Islet precursor cell (in vitro differentiated cells): Measurements from ENCODE around the gene FOXR1.

Source experiments
- DNase-seq: peaks from one replicate; pipeline ENCODE4 v3.0.0-alpha.2; 2018

The FOXR1 gene

GRCh38 chr11:119028346-119029068 lies 56.9 kb downstream of the FOXR1 start:
- no peak for DNase-seq

- DNase-seq, result no peak
Measured at GRCh38 chr11:119029069-119029339, 57.4 kb downstream of the FOXR1 start.

GRCh38 chr11:119029340-119030028 lies 57.9 kb downstream of the FOXR1 start:
- DNase-seq, result peak; percentile 67

DNA sequence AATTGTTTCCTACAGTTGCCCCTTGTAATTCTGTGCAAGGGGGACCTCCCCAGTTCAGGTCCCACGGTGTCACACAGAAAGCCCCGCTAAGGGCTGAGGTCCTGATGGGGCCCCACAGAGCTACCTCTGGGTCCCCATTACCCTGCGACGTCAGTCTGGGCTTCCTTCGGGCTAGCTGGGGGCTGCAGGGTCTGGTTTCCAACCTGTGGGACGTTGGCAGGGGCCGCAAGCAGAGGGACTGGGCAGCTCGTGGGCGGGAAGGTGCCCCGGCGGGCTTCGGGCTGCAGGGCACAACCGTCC lies 58.4 kb downstream of the FOXR1 start:
- no peak for DNase-seq

DNA sequence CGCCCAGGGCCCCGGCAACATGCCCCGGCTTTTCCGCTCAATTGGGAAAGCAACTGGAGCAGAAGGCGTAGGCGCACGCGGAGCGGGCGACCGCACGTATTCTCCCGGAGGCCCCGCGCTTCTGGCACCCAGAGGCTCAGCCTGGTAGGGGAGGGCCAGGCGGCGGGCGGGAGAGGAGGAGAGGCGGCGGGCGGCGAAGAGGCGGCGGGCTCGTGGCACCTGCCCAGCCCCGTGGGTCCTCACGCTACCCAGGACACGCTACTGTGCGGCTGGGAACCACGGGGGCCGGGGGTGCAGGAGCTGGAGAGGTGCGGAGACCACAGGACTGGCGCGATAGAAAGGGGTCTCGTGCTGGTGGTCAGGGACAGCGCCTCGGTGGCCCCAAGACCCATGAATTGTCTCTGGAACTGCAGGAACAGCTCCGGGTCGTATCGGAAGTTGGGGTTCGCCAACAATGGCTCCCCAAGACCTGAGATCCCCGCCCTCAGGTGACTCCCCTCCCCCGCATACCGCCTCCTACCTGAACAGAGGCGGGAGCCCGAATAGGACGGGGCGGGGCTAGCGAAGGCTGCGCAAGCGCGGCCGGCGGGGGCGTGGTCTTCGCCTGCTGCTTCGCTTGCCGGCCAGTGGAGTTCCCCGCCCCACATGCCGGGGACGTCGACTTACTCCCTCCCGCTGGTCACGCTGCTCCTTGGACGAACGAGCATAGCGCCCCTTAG lies 58.9 kb downstream of the FOXR1 start, which contains the start of gene SLC37A4:
Gene SLC37A4 (minus strand): TSS at position 549 of the 719 bp plus-strand sequence.
- peak; percentile 99 for DNase-seq
